HG02798 (cell line): Measurements from ENCODE around the gene PARD3.
"Not testable (repeated sequence)": the region's sequence is repeated elsewhere in the genome, so short reads cannot be mapped to it uniquely, and the experiment has no call there.

Experiments used
- ATAC-seq: cut with Tn5 transposase; IDR thresholded peaks from one replicate; pipeline ENCODE4 v1.9.1; 2021; ENCODE audit warnings: mild to moderate bottlenecking; ENCODE audit not compliant: unreplicated experiment, poor library complexity

The PARD3 gene

GRCh38 chr10:34415039-34415438, 400.1 kb downstream of the PARD3 start:
- ATAC-seq, result no peak

GRCh38 chr10:34413756-34414587, 401.1 kb downstream of the PARD3 start:
- ATAC-seq, result no peak

DNA sequence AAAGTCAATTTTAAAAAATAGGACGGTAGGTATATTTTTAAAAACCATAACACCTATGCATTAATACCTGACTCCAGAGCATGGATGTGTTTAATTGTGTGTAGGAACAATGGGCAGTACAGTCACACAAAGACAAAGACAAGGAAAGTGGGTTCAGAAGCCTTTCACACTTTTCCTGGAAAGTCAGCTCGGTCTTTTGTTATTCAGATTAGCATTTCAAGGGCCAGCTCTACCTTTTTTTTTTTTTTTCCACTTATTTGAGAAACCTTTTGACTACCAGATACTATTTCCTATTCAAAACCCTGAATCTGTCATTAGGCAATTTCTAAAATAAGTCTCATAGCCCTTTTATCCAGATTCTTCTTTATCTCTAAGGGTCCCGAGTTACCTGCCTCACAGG, 401.9 kb downstream of the PARD3 start:
- no peak for ATAC-seq

DNA sequence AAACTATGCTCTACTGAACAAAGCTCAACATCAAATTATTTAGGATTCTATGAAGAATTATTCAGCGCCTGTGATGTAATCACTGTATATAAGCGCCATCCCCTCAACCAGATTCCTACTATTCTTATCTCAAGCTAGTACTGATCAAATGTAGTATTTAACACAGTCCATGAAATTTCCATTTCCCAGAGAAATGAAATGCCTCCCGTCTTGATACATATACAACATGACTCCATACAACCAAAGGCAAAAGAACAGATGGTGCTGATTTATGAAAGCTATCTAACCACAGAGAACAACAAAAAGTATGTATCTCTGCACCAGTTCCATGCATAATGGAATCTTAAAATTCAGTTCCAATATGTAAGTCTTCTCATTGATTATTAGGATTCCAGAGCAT, 406.1 kb downstream of the PARD3 start:
- ATAC-seq, result no peak

GRCh38 chr10:34408381-34408780, 406.7 kb downstream of the PARD3 start:
- ATAC-seq, result no peak

GRCh38 chr10:34407324-34407805, 407.7 kb downstream of the PARD3 start:
- no peak for ATAC-seq

- no peak for ATAC-seq
These were observed 408.4 kb downstream of the PARD3 start for GRCh38 chr10:34406463-34407323.

GRCh38 chr10:34405611-34406462, 409.3 kb downstream of the PARD3 start:
- no peak for ATAC-seq

DNA sequence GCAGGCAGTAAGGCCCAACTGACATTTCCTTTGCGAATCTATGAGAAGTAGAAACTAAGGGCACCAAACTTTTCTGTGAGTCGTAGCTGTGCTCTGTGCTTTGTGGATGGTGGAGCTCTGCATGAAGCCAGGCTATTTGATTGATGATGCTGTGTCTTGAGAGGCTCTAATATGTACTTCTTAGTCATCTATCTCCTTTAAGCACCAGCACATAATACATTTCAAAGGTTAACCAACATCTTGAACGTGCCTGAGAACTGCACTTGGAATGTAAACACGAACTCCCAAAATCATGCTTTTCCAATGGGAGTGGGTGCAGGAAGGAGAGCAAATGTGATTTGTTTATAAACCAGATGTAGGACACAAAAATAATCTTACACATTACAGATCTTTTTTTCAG, 411.6 kb downstream of the PARD3 start:
- ATAC-seq, result no peak

GRCh38 chr10:34400075-34400474, 415.0 kb downstream of the PARD3 start:
- no peak for ATAC-seq

- ATAC-seq, result no peak
These were observed 416.1 kb downstream of the PARD3 start for GRCh38 chr10:34399013-34399412.

DNA sequence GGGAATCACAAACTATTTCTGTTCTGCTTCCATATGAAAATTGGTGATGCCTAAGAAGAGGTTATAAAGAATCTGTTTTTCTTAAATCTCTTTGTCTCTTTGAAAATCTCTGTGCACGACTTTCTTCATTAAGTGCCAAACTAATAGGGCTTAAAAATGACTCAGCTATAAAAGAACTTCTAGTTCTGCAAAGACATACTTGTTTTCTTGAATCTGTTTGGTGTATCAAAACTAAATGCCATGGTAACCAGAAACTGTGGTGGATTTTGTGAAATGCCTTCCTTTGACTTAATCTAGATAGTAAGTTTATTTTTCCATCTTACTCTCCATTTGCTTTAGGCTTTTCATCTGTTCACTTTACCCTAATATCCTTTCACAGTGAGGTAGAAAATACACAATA, 417.8 kb downstream of the PARD3 start:
- no peak for ATAC-seq

DNA sequence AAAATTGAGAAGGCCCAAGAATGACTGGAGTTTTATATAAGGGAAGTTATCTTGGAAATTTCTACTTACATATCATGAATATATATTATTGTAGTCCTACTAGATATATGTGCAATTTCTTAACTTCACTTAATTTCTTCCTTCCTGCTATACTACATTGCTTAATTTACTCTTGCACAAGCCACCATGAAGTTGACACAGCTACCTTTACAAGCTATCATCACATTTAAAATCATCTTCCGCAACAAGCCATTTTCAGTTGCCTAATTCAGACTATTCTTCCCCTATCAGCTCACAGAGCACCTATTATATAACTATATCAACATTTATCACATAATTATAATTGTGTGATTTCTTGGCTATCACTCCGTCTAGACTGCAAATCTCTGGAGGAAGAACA, 418.4 kb downstream of the PARD3 start:
- no peak for ATAC-seq

GRCh38 chr10:34392641-34393170, 422.4 kb downstream of the PARD3 start:
- no peak for ATAC-seq

GRCh38 chr10:34391168-34391567, 423.9 kb downstream of the PARD3 start:
- ATAC-seq, result not testable (repeated sequence)

DNA sequence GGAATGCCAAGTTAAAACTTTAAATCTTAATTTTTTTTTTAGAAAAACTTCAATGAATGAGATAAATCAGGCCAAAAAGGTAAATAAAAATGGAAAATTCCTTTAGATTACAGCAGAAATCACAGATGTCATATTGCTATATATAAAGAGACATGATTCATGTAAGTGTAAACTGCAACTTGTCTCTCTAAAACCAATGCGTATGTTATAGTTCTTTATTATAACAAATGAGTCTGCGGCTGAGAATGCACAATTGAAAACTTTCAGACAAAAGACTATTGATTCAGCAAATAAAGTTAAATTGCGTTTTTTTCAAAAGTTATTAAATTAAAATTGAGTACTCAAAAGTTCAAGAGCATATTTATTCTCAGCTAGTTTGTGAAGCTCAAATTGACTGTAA, 425.3 kb downstream of the PARD3 start:
- ATAC-seq, result no peak

DNA sequence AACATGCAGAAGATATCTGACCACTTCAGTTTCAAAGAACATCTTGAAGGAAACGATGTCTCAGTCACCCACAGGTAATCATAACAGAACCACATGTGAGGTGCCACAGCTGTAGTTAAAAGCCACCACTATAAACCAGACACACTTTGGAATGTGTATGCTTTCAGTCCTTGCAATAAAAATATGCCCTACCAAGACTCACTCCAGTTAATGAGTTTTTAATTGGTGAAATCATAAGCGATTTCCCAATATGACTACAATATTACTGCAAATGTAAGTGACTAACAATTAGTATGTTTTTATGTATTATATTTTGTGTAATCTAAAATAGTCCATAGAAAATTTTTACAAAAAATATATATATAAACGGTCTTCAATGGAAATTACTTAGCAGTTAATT, 428.2 kb downstream of the PARD3 start:
- no peak for ATAC-seq

GRCh38 chr10:34384372-34384771, 430.7 kb downstream of the PARD3 start:
- no peak for ATAC-seq

GRCh38 chr10:34382626-34383025, 432.5 kb downstream of the PARD3 start:
- no peak for ATAC-seq

DNA sequence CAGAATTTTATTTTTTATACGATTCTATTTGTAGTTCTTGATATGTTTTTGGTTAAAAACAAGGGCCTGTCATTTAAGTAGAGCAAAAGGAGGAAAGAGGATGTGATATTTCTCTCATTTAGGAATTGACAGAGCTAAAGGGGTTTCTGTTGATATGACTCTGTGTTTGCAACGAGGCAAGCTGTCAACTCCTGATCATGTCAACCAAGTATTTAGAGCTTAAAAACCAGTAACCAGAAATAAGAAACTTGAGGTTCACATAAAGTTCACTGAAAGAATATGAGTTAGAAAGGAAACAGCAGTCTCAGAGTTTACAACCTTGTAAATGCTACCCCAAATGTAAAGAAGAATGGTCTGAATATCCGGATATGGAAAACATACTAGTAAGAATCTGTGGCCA, 434.2 kb downstream of the PARD3 start:
- no peak for ATAC-seq
